OCI-M1 (cell line): Measurements from ENCODE around the gene ST6GALNAC3.

Experiments used
- DNase-seq: peaks from one replicate; lab custom pipeline; 2025; lab: John Stamatoyannopoulos, UW

The ST6GALNAC3 gene

GRCh38 chr1:76142771-76143540, 68.4 kb downstream of the ST6GALNAC3 start:
- no peak for DNase-seq

DNA sequence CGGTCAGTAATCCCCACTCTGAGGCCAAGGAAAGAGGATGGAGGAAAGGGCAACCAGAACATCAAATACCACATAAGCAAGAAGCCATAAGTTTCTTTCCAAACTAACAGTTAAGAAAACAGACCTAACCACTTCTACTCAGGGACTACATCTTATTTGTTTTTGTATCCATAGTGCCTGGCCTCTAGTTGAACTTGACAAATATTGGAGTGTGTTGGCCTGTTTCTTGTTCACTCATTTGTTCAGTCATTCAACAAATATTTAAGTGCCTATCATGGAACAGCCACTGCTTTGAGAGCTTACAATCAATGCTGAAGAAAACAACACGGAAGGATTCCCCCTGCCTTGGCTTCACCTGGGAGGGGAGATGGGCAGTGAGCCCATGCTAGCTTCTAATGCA, 69.7 kb downstream of the ST6GALNAC3 start:
- no peak for DNase-seq

DNA sequence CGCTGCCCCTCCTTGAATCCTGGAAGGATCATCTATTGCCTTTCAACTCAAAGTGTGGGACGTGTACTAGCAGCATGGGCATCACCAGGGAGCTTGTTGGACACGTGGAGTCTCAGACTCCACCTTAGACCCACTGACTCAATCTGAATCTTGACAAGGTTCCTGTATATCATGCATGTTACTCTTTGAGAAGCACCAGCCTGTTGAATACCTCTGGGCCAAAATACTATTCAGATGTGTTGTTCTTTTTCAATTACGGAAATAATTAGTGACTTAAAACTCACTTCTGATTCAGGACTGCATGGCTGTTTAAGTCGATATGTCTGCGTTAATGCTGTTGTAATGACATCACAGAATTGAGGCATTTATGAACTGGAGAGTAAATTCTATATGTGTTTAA, 70.8 kb downstream of the ST6GALNAC3 start:
- DNase-seq = no peak

DNA sequence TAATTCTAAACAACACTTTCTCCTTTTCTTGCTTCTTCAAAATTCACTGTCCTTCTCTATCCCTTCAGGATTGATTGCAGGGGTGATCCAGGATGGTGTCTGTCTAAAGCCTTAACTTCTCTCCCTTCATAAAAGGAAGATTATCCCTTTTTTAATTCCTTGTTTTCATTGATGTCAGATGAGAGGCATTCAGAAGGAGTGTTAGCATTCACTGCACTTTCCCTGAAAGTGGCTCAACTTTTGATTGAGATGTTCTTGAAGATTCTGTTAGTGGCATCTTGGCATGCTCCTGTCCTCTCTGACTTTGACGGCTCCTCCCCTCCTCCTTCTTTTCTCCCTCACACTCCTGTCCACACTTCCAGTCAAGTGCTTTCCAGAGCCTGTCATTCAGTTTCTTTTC, 71.6 kb downstream of the ST6GALNAC3 start:
- no peak for DNase-seq

DNA sequence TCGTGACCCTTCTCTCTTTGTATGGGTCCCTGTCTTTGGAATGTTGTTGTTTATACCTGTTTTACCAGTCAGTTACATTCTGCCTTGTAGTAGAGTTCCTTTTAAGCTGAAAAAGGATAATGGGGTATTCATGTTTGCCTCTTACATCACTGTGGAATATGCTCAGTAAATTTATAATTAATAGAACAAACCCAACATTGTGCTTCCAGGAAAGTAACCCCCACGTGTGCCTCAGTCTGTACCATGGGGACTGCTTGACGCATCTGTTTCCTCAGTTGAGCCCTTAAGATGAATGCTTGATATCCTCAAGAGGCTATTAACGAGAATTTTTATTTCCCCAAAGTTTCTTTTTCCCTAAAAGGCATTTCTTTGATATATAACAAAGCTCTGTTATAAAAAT, 73.4 kb downstream of the ST6GALNAC3 start:
- no peak for DNase-seq

- DNase-seq = no peak
Observed at GRCh38 chr1:76148460-76148859, 73.9 kb downstream of the ST6GALNAC3 start.

DNA sequence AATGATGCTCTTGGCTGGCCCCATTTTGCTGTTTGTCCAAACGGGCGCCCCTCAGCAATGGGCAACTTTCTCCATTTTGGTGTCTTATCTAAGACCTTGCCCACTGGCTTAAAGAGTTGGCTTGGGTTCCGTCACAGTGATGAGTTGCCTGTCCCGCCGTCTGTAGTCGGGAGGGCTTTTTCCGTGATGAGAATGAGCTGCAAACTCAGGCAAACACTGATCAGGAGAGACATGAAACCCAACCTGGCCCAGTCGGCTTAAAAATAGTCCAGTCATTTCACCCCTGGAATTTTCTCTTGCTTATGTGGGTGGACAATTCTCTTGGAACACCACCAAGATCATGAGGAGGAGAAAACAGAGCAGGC, 79.3 kb downstream of the ST6GALNAC3 start:
- DNase-seq = no peak

DNA sequence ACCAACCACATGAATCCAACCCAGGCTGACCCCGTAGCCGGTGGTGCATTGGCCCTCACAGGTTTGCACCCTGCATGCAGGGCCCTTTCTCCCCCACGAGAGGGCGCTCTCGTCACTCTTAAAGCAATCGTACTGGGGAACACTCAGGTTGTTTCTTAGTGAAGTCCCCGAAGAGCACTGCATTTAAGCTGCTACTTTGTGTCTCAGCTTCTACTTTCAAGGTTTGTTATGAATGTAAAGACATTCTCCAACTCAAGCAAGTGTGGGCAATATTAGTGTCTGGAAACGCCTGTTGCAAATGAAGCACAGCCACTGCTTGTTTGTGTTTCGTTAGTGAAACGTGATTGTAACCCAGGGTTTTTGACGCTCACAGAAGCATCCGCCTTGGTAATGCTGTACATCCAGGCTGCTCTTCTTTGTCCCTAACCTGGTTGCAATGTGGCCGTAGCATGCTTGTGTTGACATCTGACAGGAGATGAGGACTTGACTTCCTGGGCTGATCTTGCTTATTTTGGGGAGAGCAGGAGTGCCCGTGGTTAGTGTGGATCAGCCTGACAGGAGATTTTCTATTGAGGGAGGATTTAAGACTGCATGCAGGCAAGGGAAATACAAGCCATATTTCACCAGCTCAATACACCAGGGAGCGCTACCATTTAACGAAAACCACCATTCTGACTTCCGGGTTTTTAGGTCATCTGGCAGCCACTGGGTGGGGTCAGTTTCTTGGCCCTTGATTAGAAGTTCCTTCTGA, 79.8 kb downstream of the ST6GALNAC3 start:
- peak; percentile 90 for DNase-seq

GRCh38 chr1:76156987-76157386, 82.4 kb downstream of the ST6GALNAC3 start:
- no peak for DNase-seq

DNA sequence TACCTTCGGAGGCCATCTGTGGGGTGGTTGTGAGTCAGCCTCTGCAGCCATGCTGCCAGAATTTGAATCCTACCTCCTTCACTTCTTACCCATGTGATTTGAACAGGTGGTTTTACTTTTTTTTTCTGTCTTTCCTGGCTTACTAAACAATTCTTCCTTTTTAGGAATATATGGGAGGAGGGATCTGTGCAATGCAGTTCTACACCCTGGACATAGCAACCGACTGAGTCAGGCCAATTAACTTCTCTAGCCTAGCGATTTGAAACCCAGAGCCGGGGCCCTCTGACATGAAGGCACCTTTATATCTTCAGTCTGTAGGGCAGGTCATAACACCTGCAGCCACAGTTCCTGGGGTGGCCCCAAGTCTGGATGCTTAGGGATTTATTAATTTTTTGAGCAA, 83.6 kb downstream of the ST6GALNAC3 start:
- no peak for DNase-seq

GRCh38 chr1:76160225-76160624, 85.7 kb downstream of the ST6GALNAC3 start:
- no peak for DNase-seq

DNA sequence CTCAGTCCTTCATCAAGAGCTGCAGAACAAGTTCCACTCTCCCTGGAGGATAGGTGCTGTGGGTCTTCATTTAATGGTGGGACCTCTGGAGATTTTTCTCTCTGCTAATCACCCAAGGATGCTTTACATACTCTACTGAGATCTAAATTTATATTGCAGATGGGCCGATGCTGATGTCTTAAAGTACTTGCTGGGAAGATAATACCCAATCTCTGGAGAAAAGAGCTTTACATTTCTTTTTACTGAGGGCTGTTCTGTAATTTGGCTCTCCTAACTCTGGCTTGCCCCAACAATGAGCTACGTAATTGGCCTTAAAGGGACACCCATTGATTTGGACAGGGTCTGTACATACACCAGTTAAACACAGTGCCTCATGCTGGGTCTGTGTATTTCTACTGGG, 86.9 kb downstream of the ST6GALNAC3 start:
- no peak for DNase-seq

DNA sequence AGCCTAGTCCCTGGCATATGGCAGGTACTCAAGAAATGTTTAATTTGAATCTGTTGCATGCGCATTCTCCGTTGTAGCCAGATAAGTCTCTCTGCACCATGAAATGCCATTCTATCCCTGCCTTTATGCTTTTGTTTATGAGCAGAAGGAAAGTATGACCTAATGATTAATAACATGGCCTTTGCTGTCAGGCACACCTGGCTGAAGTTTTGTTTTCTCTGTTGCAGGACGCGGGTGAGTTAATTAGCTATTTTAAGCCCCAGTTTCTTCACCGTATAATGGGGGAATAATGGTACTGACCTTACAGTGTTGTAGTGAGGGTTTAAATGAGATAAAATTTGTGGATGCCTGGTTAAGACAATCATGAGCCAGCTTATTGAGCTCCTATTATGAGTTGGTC, 87.7 kb downstream of the ST6GALNAC3 start:
- DNase-seq = no peak

GRCh38 chr1:76164165-76164564, 89.6 kb downstream of the ST6GALNAC3 start:
- DNase-seq = no peak

DNA sequence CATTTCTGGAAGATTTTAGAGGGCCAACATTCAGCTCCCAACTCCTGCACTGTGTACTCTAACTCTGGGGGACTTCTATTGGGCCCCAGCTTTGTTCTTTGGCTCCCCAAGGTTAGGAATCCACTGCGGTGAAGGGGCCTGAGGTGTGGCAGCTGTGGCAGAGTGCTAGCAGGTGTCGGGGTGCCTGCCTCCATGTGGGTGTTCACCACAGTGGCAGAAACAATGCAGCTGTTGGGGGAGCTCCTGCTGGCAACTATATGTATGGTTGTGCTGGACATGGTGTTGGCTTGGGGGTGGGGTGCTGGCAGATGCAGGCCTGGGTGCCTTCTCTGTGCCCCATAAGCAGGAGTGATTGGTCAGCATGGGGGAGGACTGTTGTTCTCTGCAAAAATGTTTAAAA, 95.5 kb downstream of the ST6GALNAC3 start:
- no peak for DNase-seq

DNA sequence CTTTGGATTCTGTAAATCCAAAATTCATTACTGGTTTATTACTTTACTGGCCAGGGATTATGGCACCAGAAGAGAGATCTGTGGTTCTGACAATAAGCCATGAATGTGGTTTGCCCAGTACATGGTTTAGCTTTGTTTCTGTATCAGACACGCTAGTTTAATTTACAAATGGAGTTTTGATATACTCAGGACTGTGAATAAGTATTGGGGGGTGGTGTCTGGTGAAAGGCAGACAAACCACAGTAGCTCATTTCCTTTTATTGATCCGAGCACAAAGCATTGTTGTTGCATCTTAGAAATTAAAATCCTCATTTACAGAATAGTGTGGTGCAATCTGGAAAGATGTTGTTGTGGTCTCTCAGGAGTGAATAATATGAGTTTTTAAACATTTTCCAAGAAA, 96.0 kb downstream of the ST6GALNAC3 start:
- DNase-seq = no peak

DNA sequence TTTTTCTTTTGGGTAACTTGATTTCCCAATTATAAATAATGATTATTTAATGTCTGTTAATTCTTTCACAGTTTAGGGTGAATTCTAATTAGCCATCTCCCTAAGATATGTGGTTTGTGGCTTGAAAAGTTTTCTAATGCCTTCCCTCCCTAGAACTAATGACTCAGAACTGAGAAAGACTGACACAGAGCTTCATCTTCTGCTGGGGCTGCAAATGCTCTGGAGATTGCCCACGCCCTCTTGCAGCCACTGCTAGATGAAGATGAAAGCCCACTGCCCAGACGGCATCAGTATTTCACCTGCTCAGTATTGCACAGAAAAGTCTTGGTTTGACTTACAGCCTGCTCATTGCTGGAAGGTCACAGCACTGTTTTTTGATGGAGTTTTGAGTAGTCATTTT, 101.5 kb downstream of the ST6GALNAC3 start:
- DNase-seq = no peak

- DNase-seq = no peak
Observed at GRCh38 chr1:76177615-76178014, 103.1 kb downstream of the ST6GALNAC3 start.

- DNase-seq = no peak
Observed at GRCh38 chr1:76179219-76179698, 104.7 kb downstream of the ST6GALNAC3 start.

- no peak for DNase-seq
Observed at GRCh38 chr1:76185207-76185606, 110.7 kb downstream of the ST6GALNAC3 start.

DNA sequence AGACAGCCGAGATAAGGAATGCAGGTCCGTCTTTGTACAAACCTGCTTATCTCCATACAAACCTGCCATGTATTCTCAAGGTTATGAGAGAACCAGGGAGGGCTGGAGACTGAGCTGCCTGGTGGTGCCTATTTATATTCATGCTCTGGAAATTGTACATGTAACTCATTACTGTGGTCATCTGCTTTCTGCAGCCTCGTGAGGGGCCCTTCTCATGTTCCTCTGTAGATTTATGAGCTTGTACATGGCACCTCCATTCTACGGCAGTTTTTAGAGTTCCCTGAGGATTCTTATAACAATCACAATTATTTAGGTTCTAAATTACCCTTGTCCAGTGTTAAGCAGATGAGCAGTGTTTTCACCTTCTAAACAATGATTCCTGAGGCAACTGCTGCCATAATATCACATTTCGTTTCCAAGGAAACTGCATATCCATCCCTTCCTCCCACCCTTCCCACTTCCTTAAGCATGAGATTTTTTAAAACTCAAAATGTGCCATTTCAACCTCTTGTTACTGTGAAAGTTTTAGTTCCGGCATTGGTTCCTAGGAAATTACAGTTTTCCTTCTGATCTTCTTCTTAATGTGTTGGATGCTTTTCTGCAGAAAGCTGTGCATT, 112.1 kb downstream of the ST6GALNAC3 start:
- DNase-seq = no peak

GRCh38 chr1:76187436-76187835, 112.9 kb downstream of the ST6GALNAC3 start:
- DNase-seq = no peak

DNA sequence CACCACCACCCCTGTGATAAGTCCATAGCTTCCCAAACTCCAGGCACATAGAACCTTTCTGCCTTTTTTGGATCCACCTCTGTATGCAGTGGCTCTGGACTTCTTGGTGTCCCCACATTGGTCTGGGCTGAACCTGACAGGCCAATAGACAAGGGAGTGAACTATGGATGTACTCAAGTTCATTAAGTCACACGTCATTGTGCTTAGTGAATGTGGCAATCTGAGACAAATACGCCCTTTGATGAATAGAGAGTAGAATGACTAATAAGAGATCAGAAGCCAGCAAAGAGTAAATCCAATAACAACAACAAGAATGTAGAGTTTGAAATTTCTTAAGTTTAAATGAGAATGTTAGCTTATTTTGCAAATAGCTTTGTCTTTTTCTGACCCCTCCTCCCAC, 114.8 kb downstream of the ST6GALNAC3 start:
- DNase-seq = no peak
